Heart left ventricle (tissue), 11 donors: ENCODE measurements around the gene PCDHGB7. TPM values are rescaled to one million over a fixed set of nuclear protein-coding genes. Genes with fewer than 3 reads are reported as not detected.

Experiments
- polyA plus RNA-seq, 2 donors: library from polyadenylated mRNA; stranded (reverse); fragments of 200-250 nt; gene quantifications; one replicate each; pipeline ENCODE4 v1.2.3, GENCODE V29; 2013
- total RNA-seq, 9 donors: library from RNA; depleted of rRNA in 2 of 9; stranded (reverse); fragments of >200 nt in 2 of 9; fragmentation: NEBNext Ultra II Directional in 3 of 9; extraction: Animal tissue kit (Norgen Biotek cat#: 25700) in 3 of 9; gene quantifications; one replicate each; pipeline versions ENCODE4 v1.1.0 to v1.2.4, GENCODE V29; 2016 to 2023
- donor health status: ischemic (EF 13 %, LVEDD 7.1; RV severe dilation, severe dysfunction).
- donor health status: healthy with polysubstance abuse.
- donor health status: DM: no; HTN: yes; CAD: no.
- donor health status: DM: no; HTN: no; CAD: no.
- donor health status: ischemic (EF 25% LVEDD 5.7; RV mildly dilated, moderate dysfunction).
- donor health status: healthy.
- donor health status: DM: yes; HTN: yes; CAD: no.
- donor health status: PGD.
- donor health status: nonischemic (EF 23%, LVEDD 6.1; RV moderate dilation, normal function).

The PCDHGB7 gene
- total and polyA plus RNA-seq, 11 donors: 3.3 to 15.0 (median 9.2) TPM

Other genes starting within 250 kb of the PCDHGB7 start
Only the 30 nearest of the 37 such genes appear.
- 1 to 10 TPM in 7 of 9 donors, under 1 TPM in 2; 0.61 to 2.8 (median 1.4) TPM for gene PCDHB11, start 218.1 kb upstream of the PCDHGB7 start, total RNA-seq
- gene PCDHB11, start 218.1 kb upstream of the PCDHGB7 start, polyA plus RNA-seq: under 1 TPM; 0.23 to 0.28 TPM
- 1 to 10 TPM in 5 of 9 donors, under 1 TPM in 4; 0.37 to 2.4 (median 1.2) TPM for gene PCDHB12, start 209.0 kb upstream of the PCDHGB7 start, total RNA-seq
- gene PCDHB12, start 209.0 kb upstream of the PCDHGB7 start, polyA plus RNA-seq: under 1 TPM; 0.27 to 0.58 TPM
- 1 to 10 TPM; 2.5 to 5.9 (median 3.6) TPM for gene PCDHB13, start 203.8 kb upstream of the PCDHGB7 start, total RNA-seq
- gene PCDHB13, start 203.8 kb upstream of the PCDHGB7 start, polyA plus RNA-seq: 1 to 10 TPM in 1 of 2 donors, under 1 TPM in 1; 0.99 to 1.5 TPM
- gene PCDHB14, start 194.3 kb upstream of the PCDHGB7 start, total RNA-seq: 1 to 10 TPM; 2.6 to 6.1 (median 4.3) TPM
- gene PCDHB14, start 194.3 kb upstream of the PCDHGB7 start, polyA plus RNA-seq: 1 to 10 TPM in 1 of 2 donors, under 1 TPM in 1; 0.91 to 1.7 TPM
- 1 to 10 TPM; 3.7 to 7.5 (median 4.5) TPM for gene PCDHB15, start 172.3 kb upstream of the PCDHGB7 start, total RNA-seq
- gene PCDHB15, start 172.3 kb upstream of the PCDHGB7 start, polyA plus RNA-seq: 1 to 10 TPM; 1.6 to 2.8 TPM
- not detected for gene SLC25A2, start 113.6 kb upstream of the PCDHGB7 start, total RNA-seq
- gene SLC25A2, start 113.6 kb upstream of the PCDHGB7 start, polyA plus RNA-seq: not detected
- gene TAF7, start 96.9 kb upstream of the PCDHGB7 start, total RNA-seq: 100 to 1,000 TPM in 4 of 9 donors, 10 to 100 TPM in 5; 73.9 to 107 (median 99.9) TPM
- gene TAF7, start 96.9 kb upstream of the PCDHGB7 start, polyA plus RNA-seq: 100 to 1,000 TPM in 1 of 2 donors, 10 to 100 TPM in 1; 47.2 to 159 TPM
- gene PCDHGA1, start 87.2 kb upstream of the PCDHGB7 start, total RNA-seq: 1 to 10 TPM; 2.1 to 4.9 (median 3.5) TPM
- gene PCDHGA1, start 87.2 kb upstream of the PCDHGB7 start, polyA plus RNA-seq: 1 to 10 TPM; 1.3 to 1.4 TPM
- gene PCDHGA2, start 78.9 kb upstream of the PCDHGB7 start, total RNA-seq: 10 to 100 TPM in 6 of 9 donors, 1 to 10 TPM in 3; 5.8 to 15.1 (median 10.7) TPM
- 1 to 10 TPM; 2.7 to 3.6 TPM for gene PCDHGA2, start 78.9 kb upstream of the PCDHGB7 start, polyA plus RNA-seq
- 10 to 100 TPM in 8 of 9 donors, 1 to 10 TPM in 1; 7.6 to 27.2 (median 14.7) TPM for gene PCDHGA3, start 73.8 kb upstream of the PCDHGB7 start, total RNA-seq
- gene PCDHGA3, start 73.8 kb upstream of the PCDHGB7 start, polyA plus RNA-seq: 1 to 10 TPM; 3.5 to 5.9 TPM
- gene PCDHGB1, start 67.6 kb upstream of the PCDHGB7 start, total RNA-seq: 10 to 100 TPM in 4 of 9 donors, 1 to 10 TPM in 5; 4.4 to 11.9 (median 8.6) TPM
- gene PCDHGB1, start 67.6 kb upstream of the PCDHGB7 start, polyA plus RNA-seq: 1 to 10 TPM in 1 of 2 donors, under 1 TPM in 1; 0.85 to 5.9 TPM
- 10 to 100 TPM in 5 of 9 donors, 1 to 10 TPM in 4; 5.1 to 13.7 (median 11.0) TPM for gene PCDHGA4, start 62.7 kb upstream of the PCDHGB7 start, total RNA-seq
- gene PCDHGA4, start 62.7 kb upstream of the PCDHGB7 start, polyA plus RNA-seq: 1 to 10 TPM; 2.5 to 5.1 TPM
- gene PCDHGB2, start 57.7 kb upstream of the PCDHGB7 start, total RNA-seq: 10 to 100 TPM in 5 of 9 donors, 1 to 10 TPM in 4; 4.4 to 13.8 (median 10.4) TPM
- 1 to 10 TPM; 2.1 to 3.9 TPM for gene PCDHGB2, start 57.7 kb upstream of the PCDHGB7 start, polyA plus RNA-seq
- gene PCDHGA5, start 53.5 kb upstream of the PCDHGB7 start, total RNA-seq: 1 to 10 TPM; 2.9 to 9.6 (median 7.2) TPM
- gene PCDHGA5, start 53.5 kb upstream of the PCDHGB7 start, polyA plus RNA-seq: 1 to 10 TPM; 1.5 to 4.4 TPM
- gene PCDHGB3, start 47.4 kb upstream of the PCDHGB7 start, total RNA-seq: 10 to 100 TPM in 4 of 9 donors, 1 to 10 TPM in 5; 4.0 to 14.9 (median 9.8) TPM
- gene PCDHGB3, start 47.4 kb upstream of the PCDHGB7 start, polyA plus RNA-seq: 1 to 10 TPM; 1.7 to 5.4 TPM
- gene PCDHGA6, start 43.8 kb upstream of the PCDHGB7 start, total RNA-seq: 10 to 100 TPM in 1 of 9 donors, 1 to 10 TPM in 8; 3.6 to 10.3 (median 7.7) TPM
- gene PCDHGA6, start 43.8 kb upstream of the PCDHGB7 start, polyA plus RNA-seq: 1 to 10 TPM; 2.2 to 6.7 TPM
- gene PCDHGA7, start 34.9 kb upstream of the PCDHGB7 start, total RNA-seq: 10 to 100 TPM in 2 of 9 donors, 1 to 10 TPM in 7; 4.4 to 14.1 (median 7.6) TPM
- 1 to 10 TPM; 1.4 to 5.1 TPM for gene PCDHGA7, start 34.9 kb upstream of the PCDHGB7 start, polyA plus RNA-seq
- 10 to 100 TPM in 2 of 9 donors, 1 to 10 TPM in 7; 4.5 to 11.9 (median 7.3) TPM for gene PCDHGB4, start 30.0 kb upstream of the PCDHGB7 start, total RNA-seq
- gene PCDHGB4, start 30.0 kb upstream of the PCDHGB7 start, polyA plus RNA-seq: 1 to 10 TPM; 2.0 to 3.8 TPM
- 10 to 100 TPM in 3 of 9 donors, 1 to 10 TPM in 6; 4.7 to 14.6 (median 8.1) TPM for gene PCDHGA8, start 25.0 kb upstream of the PCDHGB7 start, total RNA-seq
- 1 to 10 TPM in 1 of 2 donors, under 1 TPM in 1; 0.76 to 3.8 TPM for gene PCDHGA8, start 25.0 kb upstream of the PCDHGB7 start, polyA plus RNA-seq
- gene PCDHGB5, start 19.7 kb upstream of the PCDHGB7 start, total RNA-seq: 10 to 100 TPM in 3 of 9 donors, 1 to 10 TPM in 6; 5.9 to 15.5 (median 9.9) TPM
- 1 to 10 TPM; 4.4 to 5.1 TPM for gene PCDHGB5, start 19.7 kb upstream of the PCDHGB7 start, polyA plus RNA-seq
- gene PCDHGA9, start 14.9 kb upstream of the PCDHGB7 start, total RNA-seq: 1 to 10 TPM; 2.3 to 9.6 (median 5.3) TPM
- 1 to 10 TPM; 1.3 to 5.5 TPM for gene PCDHGA9, start 14.9 kb upstream of the PCDHGB7 start, polyA plus RNA-seq
- 10 to 100 TPM in 1 of 9 donors, 1 to 10 TPM in 8; 4.1 to 10.4 (median 6.5) TPM for gene PCDHGB6, start 9.7 kb upstream of the PCDHGB7 start, total RNA-seq
- gene PCDHGB6, start 9.7 kb upstream of the PCDHGB7 start, polyA plus RNA-seq: 1 to 10 TPM; 2.3 to 4.5 TPM
- gene PCDHGA10, start 4.7 kb upstream of the PCDHGB7 start, total RNA-seq: 10 to 100 TPM in 1 of 9 donors, 1 to 10 TPM in 8; 3.3 to 11.3 (median 6.1) TPM
- gene PCDHGA10, start 4.7 kb upstream of the PCDHGB7 start, polyA plus RNA-seq: 1 to 10 TPM; 1.1 to 3.1 TPM
- gene PCDHGA11, start 3.4 kb downstream of the PCDHGB7 start, total RNA-seq: 1 to 10 TPM; 2.8 to 9.0 (median 5.3) TPM
- 1 to 10 TPM; 1.8 to 5.0 TPM for gene PCDHGA11, start 3.4 kb downstream of the PCDHGB7 start, polyA plus RNA-seq
- 10 to 100 TPM in 1 of 9 donors, 1 to 10 TPM in 8; 3.2 to 15.5 (median 7.3) TPM for gene PCDHGA12, start 12.8 kb downstream of the PCDHGB7 start, total RNA-seq
- gene PCDHGA12, start 12.8 kb downstream of the PCDHGB7 start, polyA plus RNA-seq: 1 to 10 TPM; 3.2 to 5.0 TPM
- gene PCDHGC3, start 58.3 kb downstream of the PCDHGB7 start, total RNA-seq: 10 to 100 TPM; 12.3 to 32.5 (median 18.4) TPM
- 10 to 100 TPM; 23.3 to 34.8 TPM for gene PCDHGC3, start 58.3 kb downstream of the PCDHGB7 start, polyA plus RNA-seq
- 10 to 100 TPM in 1 of 9 donors, 1 to 10 TPM in 8; 1.7 to 10.4 (median 2.9) TPM for gene PCDHGC4, start 67.4 kb downstream of the PCDHGB7 start, total RNA-seq
- 1 to 10 TPM in 1 of 2 donors, under 1 TPM in 1; 0.39 to 4.2 TPM for gene PCDHGC4, start 67.4 kb downstream of the PCDHGB7 start, polyA plus RNA-seq
- gene PCDHGC5, start 71.4 kb downstream of the PCDHGB7 start, total RNA-seq: 1 to 10 TPM; 1.5 to 5.4 (median 3.0) TPM
- 1 to 10 TPM in 1 of 2 donors, under 1 TPM in 1; 0.72 to 5.4 TPM for gene PCDHGC5, start 71.4 kb downstream of the PCDHGB7 start, polyA plus RNA-seq
- gene DIAPH1, start 201.3 kb downstream of the PCDHGB7 start, total RNA-seq: 100 to 1,000 TPM in 1 of 9 donors, 10 to 100 TPM in 8; 38.8 to 137 (median 61.5) TPM
- 10 to 100 TPM; 29.9 to 79.6 TPM for gene DIAPH1, start 201.3 kb downstream of the PCDHGB7 start, polyA plus RNA-seq
- gene HDAC3, start 219.2 kb downstream of the PCDHGB7 start, total RNA-seq: 10 to 100 TPM; 24.5 to 39.0 (median 32.2) TPM
- 10 to 100 TPM; 33.3 TPM for gene HDAC3, start 219.2 kb downstream of the PCDHGB7 start, polyA plus RNA-seq